Measurements from ENCODE around the gene COL28A1.
"Not testable (repeated sequence)": the region's sequence is repeated elsewhere in the genome, so short reads cannot be mapped to it uniquely, and the experiment has no call there.

COL28A1 gene

GRCh38 chr7:7422641-7423040, 113.0 kb downstream of the COL28A1 start:
- DNase-seq (ENCODE audit: extremely low read depth in 1 of 2, low read depth in 1 of 2) = no peak

GRCh38 chr7:7421826-7422225, 113.8 kb downstream of the COL28A1 start:
- no peak for DNase-seq (ENCODE audit: extremely low read depth in 1 of 2, low read depth in 1 of 2)

DNA sequence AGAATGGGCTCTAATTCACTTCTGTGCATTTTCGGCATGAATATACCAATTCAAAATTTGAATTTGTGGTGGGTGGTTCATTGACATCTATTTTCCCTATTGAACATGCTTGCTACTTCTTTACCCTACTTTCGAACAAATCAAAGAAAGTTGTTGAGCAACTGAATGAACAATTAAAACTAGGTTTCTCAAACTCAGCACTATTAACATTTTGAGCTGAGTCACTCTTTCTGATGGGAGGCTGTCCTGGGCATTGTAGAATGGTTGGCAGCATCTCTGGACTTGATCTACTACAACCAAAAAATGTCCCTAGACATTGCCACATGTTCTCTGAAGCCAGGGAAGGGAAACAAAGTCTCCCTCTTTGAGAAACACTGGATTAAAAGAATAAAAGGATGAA, 116.7 kb downstream of the COL28A1 start:
- DNase-seq (ENCODE audit: extremely low read depth in 1 of 2, low read depth in 1 of 2) = no peak

- no peak for DNase-seq (ENCODE audit: extremely low read depth in 1 of 2, low read depth in 1 of 2)
These were observed 117.8 kb downstream of the COL28A1 start for GRCh38 chr7:7417851-7418250.

- no peak for DNase-seq (ENCODE audit: extremely low read depth in 1 of 2, low read depth in 1 of 2)
These were observed 118.3 kb downstream of the COL28A1 start for GRCh38 chr7:7417414-7417813.

DNA sequence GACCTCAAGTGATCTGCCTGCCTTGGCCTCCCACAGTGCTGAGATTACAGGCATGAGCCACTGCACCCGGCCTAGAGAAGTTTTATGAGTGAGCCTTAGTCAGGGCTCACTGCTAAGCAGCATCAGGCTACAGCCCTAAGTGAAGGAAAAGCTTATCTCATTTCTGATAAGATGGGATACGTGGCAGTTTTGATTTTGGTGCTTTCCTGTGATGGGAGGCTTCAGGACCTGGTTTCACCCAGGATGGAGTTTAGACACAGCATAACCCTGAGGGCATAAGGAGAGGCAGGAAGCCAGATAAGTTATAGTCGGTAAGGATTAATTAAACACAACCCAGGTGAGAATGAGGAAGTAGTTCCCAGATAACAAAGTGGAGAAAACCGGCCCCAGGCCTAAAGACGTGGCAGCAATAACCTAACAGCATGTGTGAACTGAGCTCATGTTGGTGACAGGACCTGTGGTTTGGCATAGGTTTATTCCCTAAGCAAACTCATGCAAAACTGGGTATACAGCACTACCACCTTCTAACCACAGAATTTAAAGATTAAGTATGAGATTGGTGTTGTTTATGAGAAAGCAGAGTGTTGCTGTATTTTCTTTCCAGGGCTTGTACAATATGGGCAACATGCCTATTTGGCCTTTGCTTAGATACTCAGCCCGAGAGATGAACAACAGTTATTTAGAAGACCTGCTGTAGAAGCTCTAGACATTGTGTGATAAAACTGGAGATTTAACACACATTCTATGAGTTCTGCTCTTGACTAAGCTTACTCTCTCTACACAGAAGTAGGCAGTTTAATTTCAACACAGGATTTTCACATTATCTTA, 119.4 kb downstream of the COL28A1 start:
- no peak for DNase-seq (ENCODE audit: extremely low read depth in 1 of 2, low read depth in 1 of 2)

GRCh38 chr7:7414791-7415603, 120.7 kb downstream of the COL28A1 start:
- DNase-seq (ENCODE audit: extremely low read depth in 1 of 2, low read depth in 1 of 2) = no peak

DNA sequence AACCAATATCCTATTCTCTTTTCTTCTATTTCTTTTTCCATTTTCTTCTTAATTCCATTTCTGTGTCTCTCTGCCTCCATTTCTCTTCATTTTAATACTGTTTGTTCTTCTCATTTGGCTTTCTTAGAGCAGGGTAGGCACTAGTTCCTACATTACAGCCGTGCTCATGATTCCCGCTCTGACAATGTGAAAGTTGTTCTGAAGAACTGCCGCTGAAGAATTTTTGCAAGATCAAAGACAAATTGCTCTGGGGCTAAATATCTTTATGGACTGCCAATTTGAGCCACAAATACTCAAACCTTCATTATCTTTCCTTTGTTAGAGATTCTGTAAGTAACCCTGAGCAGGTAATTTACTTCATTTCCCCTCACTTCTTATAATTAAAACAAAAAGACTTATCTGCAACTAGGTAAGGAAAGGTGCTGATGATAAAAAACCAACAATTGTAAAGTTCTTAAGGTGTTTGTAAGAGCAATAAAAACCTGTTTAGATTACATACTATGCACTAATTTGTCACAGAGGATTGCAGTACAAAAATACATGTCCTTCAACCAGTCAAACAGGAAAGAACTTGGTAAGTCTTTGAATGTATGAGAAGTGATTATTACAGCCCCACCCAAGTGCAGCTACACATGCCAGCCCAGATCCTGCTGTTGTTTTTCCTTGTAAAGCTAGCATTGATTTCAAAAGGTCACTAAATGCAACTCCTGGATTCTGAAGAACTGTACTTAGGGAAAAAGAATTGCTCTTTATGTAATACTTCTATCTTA, 127.5 kb downstream of the COL28A1 start:
- DNase-seq (ENCODE audit: extremely low read depth in 1 of 2, low read depth in 1 of 2) = no peak

GRCh38 chr7:7405461-7405860, 130.2 kb downstream of the COL28A1 start:
- no peak for DNase-seq (ENCODE audit: extremely low read depth in 1 of 2, low read depth in 1 of 2)

- no peak for DNase-seq (ENCODE audit: extremely low read depth in 1 of 2, low read depth in 1 of 2)
These were observed 136.0 kb downstream of the COL28A1 start for GRCh38 chr7:7399707-7400106.

- no peak for DNase-seq (ENCODE audit: extremely low read depth in 1 of 2, low read depth in 1 of 2)
These were observed 139.9 kb downstream of the COL28A1 start for GRCh38 chr7:7395785-7396184.

DNA sequence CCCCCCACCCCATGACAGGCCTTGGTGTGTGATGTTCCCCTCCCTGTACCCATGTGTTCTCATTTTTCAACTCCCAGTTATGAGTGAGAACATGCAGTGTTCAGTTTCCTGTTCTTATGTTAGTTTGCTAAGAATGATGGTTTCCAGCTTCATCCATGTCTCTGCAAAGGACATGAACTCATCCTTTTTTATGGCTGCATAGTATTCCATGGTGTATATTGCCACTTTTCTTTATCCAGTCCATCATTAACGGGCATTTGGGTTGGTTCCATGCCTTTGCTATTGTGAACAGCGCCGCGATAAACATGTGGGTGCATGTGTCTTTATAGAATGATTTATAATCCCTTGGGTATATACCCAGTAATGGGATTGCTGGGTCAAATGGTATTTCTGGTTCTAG, 147.5 kb downstream of the COL28A1 start:
- DNase-seq (ENCODE audit: extremely low read depth in 1 of 2, low read depth in 1 of 2) = not testable (repeated sequence)

DNA sequence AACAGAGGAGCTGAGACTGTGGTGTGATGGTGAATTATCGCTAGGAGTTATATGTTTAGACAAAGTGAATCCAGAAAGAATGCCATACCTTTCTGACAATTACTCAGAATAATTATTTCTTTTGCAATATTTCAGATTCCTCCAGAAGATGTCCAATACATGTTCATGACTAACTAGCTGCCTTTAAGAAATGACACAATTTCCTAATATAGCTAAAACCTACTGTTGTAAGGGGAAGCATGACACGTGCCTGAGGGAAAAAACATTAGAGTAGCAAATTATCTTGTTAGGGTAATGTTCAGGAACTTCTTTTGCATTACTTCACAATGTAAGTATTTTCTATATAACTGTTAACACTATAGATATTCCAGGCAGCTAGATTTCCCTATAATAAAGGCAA, 150.3 kb downstream of the COL28A1 start:
- DNase-seq (ENCODE audit: extremely low read depth in 1 of 2, low read depth in 1 of 2) = no peak

DNA sequence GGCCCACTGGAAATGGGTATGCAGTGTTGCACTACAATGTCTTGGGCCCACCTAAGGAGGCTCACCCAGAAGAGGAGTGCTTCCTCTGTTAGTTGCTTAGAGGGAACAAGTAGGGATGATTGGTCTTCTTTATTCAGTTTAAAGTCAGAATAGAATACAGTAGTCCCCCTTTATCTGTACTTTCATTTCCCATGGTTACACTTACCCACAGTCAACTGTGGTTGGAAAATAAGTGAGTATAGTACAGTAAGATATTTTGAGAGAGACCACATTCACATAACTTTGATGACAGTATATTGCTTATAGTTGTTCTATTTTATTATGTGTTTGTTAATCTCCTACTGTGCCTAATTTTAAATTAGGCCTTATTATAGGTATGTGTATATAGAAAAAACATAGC, 151.4 kb downstream of the COL28A1 start:
- DNase-seq (ENCODE audit: extremely low read depth in 1 of 2, low read depth in 1 of 2) = no peak

- no peak for DNase-seq (ENCODE audit: extremely low read depth in 1 of 2, low read depth in 1 of 2)
These were observed 160.1 kb downstream of the COL28A1 start for GRCh38 chr7:7375538-7375937.

DNA sequence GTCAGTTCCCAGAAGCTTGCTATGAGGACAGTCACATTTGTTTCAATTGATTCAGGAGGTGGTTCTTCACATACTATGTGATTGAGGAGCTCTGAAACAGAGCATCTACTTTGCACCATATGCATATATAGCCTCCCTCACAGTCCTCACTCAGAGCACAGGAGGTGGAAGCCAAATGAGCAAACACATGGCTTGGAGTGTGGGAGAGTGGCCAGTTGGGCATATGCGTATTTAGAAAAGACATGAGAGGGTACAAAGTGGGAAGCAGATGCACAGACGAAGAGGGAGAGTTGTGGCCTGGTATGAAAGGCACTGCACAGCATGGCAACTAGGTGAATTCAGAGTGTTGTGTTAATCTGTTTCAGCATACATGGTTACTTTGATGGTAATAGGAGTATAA, 165.6 kb downstream of the COL28A1 start:
- DNase-seq (ENCODE audit: extremely low read depth in 1 of 2, low read depth in 1 of 2) = no peak

- no peak for DNase-seq (ENCODE audit: extremely low read depth in 1 of 2, low read depth in 1 of 2)
These were observed 166.5 kb downstream of the COL28A1 start for GRCh38 chr7:7369134-7369533.

- DNase-seq (ENCODE audit: extremely low read depth in 1 of 2, low read depth in 1 of 2) = no peak
These were observed 181.0 kb downstream of the COL28A1 start for GRCh38 chr7:7354674-7355073.

GRCh38 chr7:7352845-7353244, 182.8 kb downstream of the COL28A1 start:
- DNase-seq (ENCODE audit: extremely low read depth in 1 of 2, low read depth in 1 of 2) = no peak

DNA sequence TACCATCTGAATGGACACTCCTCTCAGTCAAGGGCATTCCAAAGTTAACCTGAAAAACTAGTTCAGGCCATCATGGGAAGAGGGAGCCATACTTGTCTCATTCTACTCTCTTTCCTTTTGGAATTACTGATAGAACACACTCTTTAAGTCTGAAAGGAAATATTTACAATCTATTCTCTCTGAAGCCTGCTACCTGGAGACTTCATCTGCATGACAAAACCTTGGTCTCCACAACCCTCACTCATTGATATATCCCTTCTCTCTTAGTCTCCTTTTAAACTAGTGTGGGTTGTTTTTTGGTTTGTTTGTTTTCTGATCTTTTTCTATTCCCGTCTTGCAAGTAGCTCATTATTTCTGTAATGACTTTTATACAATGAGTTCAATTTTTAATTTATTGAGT, 183.8 kb downstream of the COL28A1 start:
- no peak for DNase-seq (ENCODE audit: extremely low read depth in 1 of 2, low read depth in 1 of 2)

DNA sequence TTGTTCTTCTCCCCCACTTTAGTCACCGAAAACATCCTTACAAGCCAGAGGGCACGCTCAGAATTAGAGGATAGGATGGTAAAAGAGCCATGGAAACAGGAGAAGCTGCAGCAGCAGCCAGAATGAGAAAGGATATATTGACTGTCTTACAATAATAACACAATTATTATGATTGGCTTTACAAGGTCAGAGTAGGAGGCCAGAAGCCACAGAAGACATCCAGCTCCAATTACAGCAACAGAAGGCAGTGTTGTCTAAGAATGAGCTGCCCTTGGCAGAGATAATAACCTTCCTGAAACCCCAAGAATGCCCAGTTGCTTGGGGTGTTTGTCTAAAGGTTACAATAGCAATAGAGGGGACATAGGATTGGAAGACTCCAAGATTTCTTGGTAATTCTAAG, 184.5 kb downstream of the COL28A1 start:
- DNase-seq (ENCODE audit: extremely low read depth in 1 of 2, low read depth in 1 of 2) = no peak

All from stimulated activated CD8-positive, alpha-beta memory T cell treated with anti-CD3 and anti-CD28 coated beads, Interleukin-7, amount 100 ng/mL, for 48 hours (primary cell).